ENCODE measurements around the gene DCBLD1. TPM values are rescaled to one million over a fixed set of nuclear protein-coding genes. Genes with fewer than 3 reads are reported as not detected.
A peak's percentile ranks its signal among the peaks of the same experiment; 100 is the strongest.

The DCBLD1 gene
- total RNA-seq, 2 donors from 2014 or later: 8.8 to 17.6 TPM

- no peak for TF ChIP-seq CTCF (IDR thresholded peaks at IDR 0.05)
- no peak for TF ChIP-seq POLR2A (IDR thresholded peaks at IDR 0.05)
- no peak for TF ChIP-seq POLR2AphosphoS5 (IDR thresholded peaks at IDR 0.05)
- 68% methylated on average over 3 of the region's 3 CpGs for WGBS
- H3K27me3 ChIP-seq (replicated peaks; ENCODE audit: insufficient read depth): no peaks in the 10 kb centered on the region
- H3K36me3 ChIP-seq: no peaks in the 10 kb centered on the region
- DNase-seq (ENCODE audit: low spot score): no peak
- no peak overlapping the region for H3K4me3 ChIP-seq
- no peaks in the 10 kb centered on the region for H3K9me3 ChIP-seq
- H3K4me1 ChIP-seq (replicated peaks): no peaks in the 10 kb centered on the region
- intact Hi-C loops (cut with DNase I): no loop called here
- no peak overlapping the region for H3K27ac ChIP-seq
Observed at GRCh38 chr6:117553142-117553541, 70.7 kb downstream of the DCBLD1 start.

GRCh38 chr6:117555262-117555849 lies 72.9 kb downstream of the DCBLD1 start:
- DNase-seq (ENCODE audit: low spot score): no peak
- no peaks in the 10 kb centered on the region for H3K9me3 ChIP-seq
- WGBS: 34% methylated on average over 3 of the region's 3 CpGs
- H3K4me3 ChIP-seq: no peak overlapping the region
- TF ChIP-seq POLR2A (IDR thresholded peaks at IDR 0.05) (no peak), CTCF (IDR thresholded peaks at IDR 0.05) (no peak), POLR2AphosphoS5 (IDR thresholded peaks at IDR 0.05) (no peak)
- no peak overlapping the region for H3K27ac ChIP-seq
- no peaks in the 10 kb centered on the region for H3K4me1 ChIP-seq (replicated peaks)
- H3K36me3 ChIP-seq: no peaks in the 10 kb centered on the region
- H3K27me3 ChIP-seq (replicated peaks; ENCODE audit: insufficient read depth): no peaks in the 10 kb centered on the region
- intact Hi-C loops (cut with DNase I): loop anchor here (2.0 to 5.0 kb wide), 2 partner anchors 47 to 107 kb away; partner anchors contain the start of gene GOPC

- no peak overlapping the region for H3K27ac ChIP-seq
- H3K9me3 ChIP-seq: no peaks in the 10 kb centered on the region
- H3K4me1 ChIP-seq (replicated peaks): no peaks in the 10 kb centered on the region
- intact Hi-C loops (cut with DNase I): loop anchor here (2.0 to 5.0 kb wide), 2 partner anchors 46 to 107 kb away; partner anchors contain the start of gene GOPC
- peak; percentile 36 for DNase-seq (ENCODE audit: low spot score)
- H3K4me3 ChIP-seq: no peak overlapping the region
- H3K27me3 ChIP-seq (replicated peaks; ENCODE audit: insufficient read depth): no peaks in the 10 kb centered on the region
- WGBS: 19% methylated on average over 5 of the region's 5 CpGs
- TF ChIP-seq CTCF (IDR thresholded peaks at IDR 0.05): peak; percentile 63 to 95 (median 80)
- no peak for TF ChIP-seq POLR2AphosphoS5 (IDR thresholded peaks at IDR 0.05)
- no peak for TF ChIP-seq POLR2A (IDR thresholded peaks at IDR 0.05)
- no peaks in the 10 kb centered on the region for H3K36me3 ChIP-seq
Observed at GRCh38 chr6:117555882-117556498, 73.5 kb downstream of the DCBLD1 start.

GRCh38 chr6:117557951-117558350 lies 75.5 kb downstream of the DCBLD1 start:
- no peak overlapping the region for H3K27ac ChIP-seq
- intact Hi-C loops (cut with DNase I): loop anchor here (5.0 kb wide), 1 partner anchor 44 kb away; the partner anchor contains the start of gene GOPC
- DNase-seq (ENCODE audit: low spot score): no peak
- H3K9me3 ChIP-seq: no peaks in the 10 kb centered on the region
- no peaks in the 10 kb centered on the region for H3K27me3 ChIP-seq (replicated peaks; ENCODE audit: insufficient read depth)
- no peaks in the 10 kb centered on the region for H3K36me3 ChIP-seq
- H3K4me1 ChIP-seq (replicated peaks): no peaks in the 10 kb centered on the region
- no peak for TF ChIP-seq POLR2A (IDR thresholded peaks at IDR 0.05)
- no peak for TF ChIP-seq POLR2AphosphoS5 (IDR thresholded peaks at IDR 0.05)
- TF ChIP-seq CTCF (IDR thresholded peaks at IDR 0.05): no peak
- H3K4me3 ChIP-seq: no peak overlapping the region
- WGBS: 73% methylated on average over 3 of the region's 3 CpGs

GRCh38 chr6:117558818-117559217 lies 76.3 kb downstream of the DCBLD1 start:
- Histone ChIP-seq H3K4me1 (replicated peaks) (no peaks in the 10 kb centered on the region), H3K36me3 (no peaks in the 10 kb centered on the region), H3K4me3 (no peak overlapping the region), H3K9me3 (no peaks in the 10 kb centered on the region), H3K27me3 (replicated peaks; ENCODE audit: insufficient read depth) (no peaks in the 10 kb centered on the region), H3K27ac (no peak overlapping the region)
- TF ChIP-seq CTCF (IDR thresholded peaks at IDR 0.05) (no peak), POLR2A (IDR thresholded peaks at IDR 0.05) (no peak), POLR2AphosphoS5 (IDR thresholded peaks at IDR 0.05) (no peak)
- WGBS: 75% methylated on average over 4 of the region's 4 CpGs
- intact Hi-C loops (cut with DNase I): loop anchor here (5.0 kb wide), 1 partner anchor 43 kb away; the partner anchor contains the start of gene GOPC
- no peak for DNase-seq (ENCODE audit: low spot score)

Data from prostate gland (tissue), 2 donors.